GM23338 (cell line): ENCODE results near the gene MOCOS. TPM values are rescaled to one million over a fixed set of nuclear protein-coding genes. Genes with fewer than 3 reads are reported as not detected.

Experiments used
- ATAC-seq: fragments of 200-7000 bp; cut with Tn5 transposase; 3 replicates; pipeline ENCODE4 v1.9.1; 2020
- DNase-seq: peaks from one replicate; pipeline ENCODE4 v3.0.0-alpha.2; 2015; ENCODE audit warnings: low spot score
- H2AFZ ChIP-seq: fragments of 200-600 bp; sonication (generic); 2 replicates; pipeline ENCODE4 v1.8.0; 2016; ENCODE audit warnings: antibody characterized with exemption, mild to moderate bottlenecking, moderate library complexity
- H3F3A ChIP-seq: fragments of 200-600 bp; sonication (generic); replicated peaks from 2 replicates; pipeline ENCODE4 v1.8.0; 2017; ENCODE audit warnings: antibody characterized with exemption, mixed run types, low read depth
- H3K27ac ChIP-seq: fragments of 200-600 bp; sonication (generic); 2 replicates; pipeline ENCODE4 v1.6.1; 2016; ENCODE audit warnings: low read depth
- H3K27me3 ChIP-seq: fragments of 200-600 bp; sonication (generic); 2 replicates; pipeline ENCODE4 v1.8.0; 2016; ENCODE audit warnings: mild to moderate bottlenecking, mixed run types, moderate library complexity; ENCODE audit not compliant: insufficient read depth
- H3K36me3 ChIP-seq: fragments of 200-600 bp; sonication (generic); 2 replicates; pipeline ENCODE4 v1.8.0; 2016; ENCODE audit warnings: mild to moderate bottlenecking; ENCODE audit not compliant: insufficient read depth
- H3K4me1 ChIP-seq: fragments of 200-600 bp; sonication (generic); 2 replicates; pipeline ENCODE4 v1.8.0; 2016; ENCODE audit warnings: mild to moderate bottlenecking, moderate library complexity; ENCODE audit not compliant: insufficient read depth
- H3K4me2 ChIP-seq: fragments of 200-600 bp; sonication (generic); 2 replicates; pipeline ENCODE4 v1.7.1; 2017; ENCODE audit warnings: mixed run types
- H3K4me3 ChIP-seq: fragments of 200-600 bp; sonication (generic); 2 replicates; pipeline ENCODE4 v1.6.1; 2016; ENCODE audit warnings: mixed run types
- H3K79me2 ChIP-seq: fragments of 200-600 bp; sonication (generic); replicated peaks from 2 replicates; pipeline ENCODE4 v1.8.0; 2017; ENCODE audit warnings: mild to moderate bottlenecking; ENCODE audit not compliant: insufficient read depth
- H3K9me2 ChIP-seq: fragments of 200-600 bp; sonication (generic); 2 replicates; pipeline ENCODE4 v1.8.0; 2017; ENCODE audit not compliant: insufficient read depth
- H4K20me1 ChIP-seq: fragments of 200-600 bp; sonication (generic); replicated peaks from 2 replicates; pipeline ENCODE4 v1.8.0; 2017; ENCODE audit warnings: mild to moderate bottlenecking; ENCODE audit not compliant: insufficient read depth
- H3K27ac Mint-ChIP-seq: 2 replicates; pipeline ENCODE4 v1.8.0; 2020; ENCODE audit warnings: inconsistent platforms, mild to moderate bottlenecking, moderate library complexity, mixed read lengths
- H3K27me3 Mint-ChIP-seq: 3 replicates; pipeline ENCODE4 v1.8.0; 2022; ENCODE audit warnings: low read depth, mild to moderate bottlenecking, moderate library complexity, mixed read lengths, inconsistent platforms; ENCODE audit not compliant: insufficient read depth, poor library complexity
- H3K36me3 Mint-ChIP-seq: 3 replicates; pipeline ENCODE4 v1.8.0; 2021; ENCODE audit warnings: low read depth, mild to moderate bottlenecking, inconsistent platforms, moderate library complexity, mixed read lengths
- H3K4me1 Mint-ChIP-seq: 3 replicates; pipeline ENCODE4 v1.8.0; 2020; ENCODE audit warnings: mild to moderate bottlenecking, inconsistent platforms, mixed read lengths
- H3K4me3 Mint-ChIP-seq: 3 replicates; pipeline ENCODE4 v1.8.0; 2021; ENCODE audit warnings: moderate library complexity, mild to moderate bottlenecking, inconsistent platforms, mixed read lengths
- H3K9me3 Mint-ChIP-seq: 3 replicates; pipeline ENCODE4 v1.8.0; 2020; ENCODE audit warnings: moderate library complexity, mild to moderate bottlenecking, inconsistent platforms, mixed read lengths
- EZH2 ChIP-seq: fragments of 200-600 bp; sonication (generic); IDR thresholded peaks from one replicate; pipeline ENCODE4 v1.8.0; 2017; ENCODE audit warnings: antibody characterized with exemption, mild to moderate bottlenecking, low read depth; ENCODE audit not compliant: unreplicated experiment
- EZH2phosphoT487 ChIP-seq: fragments of 200-600 bp; sonication (generic); IDR thresholded peaks from one replicate; pipeline ENCODE4 v1.8.1; 2018; ENCODE audit warnings: antibody characterized with exemption; ENCODE audit not compliant: unreplicated experiment
- JUNB ChIP-seq: IDR thresholded peaks from one replicate; pipeline ENCODE4 v1.6.1; 2016; ENCODE audit warnings: antibody characterized with exemption; ENCODE audit not compliant: unreplicated experiment
- NANOG ChIP-seq: IDR thresholded peaks from 2 replicates; pipeline ENCODE4 v1.6.1; 2016; ENCODE audit warnings: antibody characterized with exemption, borderline replicate concordance
- STAT1 ChIP-seq: IDR thresholded peaks from one replicate; pipeline ENCODE4 v1.6.1; 2016; ENCODE audit warnings: antibody characterized with exemption; ENCODE audit not compliant: unreplicated experiment
- ZNF331 ChIP-seq: fragments of 250-450 bp; sonication (Bioruptor Pico); IDR thresholded peaks from 2 replicates; pipeline ENCODE4 v1.5.0; 2020; ENCODE audit warnings: low read depth, mild to moderate bottlenecking, moderate library complexity
- polyA plus RNA-seq: library from polyadenylated mRNA; unstranded; fragments of >200 nt; fragmentation: Nextera tagmentation; extraction: Ambion mirVana; gene quantifications from 2 replicates; pipeline ENCODE4 v1.2.1, GENCODE V29; 2016
- total RNA-seq: library from RNA; depleted of rRNA; stranded (reverse); fragments of >200 nt; shearing (Covaris generic); gene quantifications from 2 replicates; pipeline ENCODE4 v1.2.3, GENCODE V29; 2014
- TF ChIP-seq, protein P1 (sequence below): IDR thresholded peaks from one replicate; pipeline ENCODE4 v1.6.1; 2018; ENCODE audit warnings: antibody characterized with exemption; ENCODE audit not compliant: unreplicated experiment
- TF ChIP-seq, protein P2 (sequence below): fragments of 250-450 bp; sonication (Bioruptor Pico); IDR thresholded peaks from 2 replicates; pipeline ENCODE4 v1.5.0; 2020; ENCODE audit warnings: mild to moderate bottlenecking, moderate library complexity
- TF ChIP-seq, protein P3 (sequence below): IDR thresholded peaks from 2 replicates; pipeline ENCODE4 v1.6.1; 2016; ENCODE audit warnings: antibody characterized with exemption
- TF ChIP-seq, protein P4 (sequence below), 2 experiments: fragments of 200-600 bp in 1 of 2; sonication (generic) in 1 of 2; conservative IDR thresholded peaks; 2 replicates each; pipeline versions ENCODE4 v1.5.1 to v1.6.1; 2016 to 2017; ENCODE audit warnings: antibody characterized with exemption in 2 of 2, low read depth in 2 of 2, mild to moderate bottlenecking in 2 of 2, moderate library complexity in 1 of 2

MOCOS gene
- total and polyA plus RNA-seq, 2 experiments from 2014 or later = 3.9 to 7.2 TPM

GRCh38 chr18:36275561-36275960 is 88.3 kb downstream of the MOCOS start:
- no peak overlapping the region for H2AFZ ChIP-seq
- TF ChIP-seq NANOG = no peak
- TF ChIP-seq, protein P1, sequence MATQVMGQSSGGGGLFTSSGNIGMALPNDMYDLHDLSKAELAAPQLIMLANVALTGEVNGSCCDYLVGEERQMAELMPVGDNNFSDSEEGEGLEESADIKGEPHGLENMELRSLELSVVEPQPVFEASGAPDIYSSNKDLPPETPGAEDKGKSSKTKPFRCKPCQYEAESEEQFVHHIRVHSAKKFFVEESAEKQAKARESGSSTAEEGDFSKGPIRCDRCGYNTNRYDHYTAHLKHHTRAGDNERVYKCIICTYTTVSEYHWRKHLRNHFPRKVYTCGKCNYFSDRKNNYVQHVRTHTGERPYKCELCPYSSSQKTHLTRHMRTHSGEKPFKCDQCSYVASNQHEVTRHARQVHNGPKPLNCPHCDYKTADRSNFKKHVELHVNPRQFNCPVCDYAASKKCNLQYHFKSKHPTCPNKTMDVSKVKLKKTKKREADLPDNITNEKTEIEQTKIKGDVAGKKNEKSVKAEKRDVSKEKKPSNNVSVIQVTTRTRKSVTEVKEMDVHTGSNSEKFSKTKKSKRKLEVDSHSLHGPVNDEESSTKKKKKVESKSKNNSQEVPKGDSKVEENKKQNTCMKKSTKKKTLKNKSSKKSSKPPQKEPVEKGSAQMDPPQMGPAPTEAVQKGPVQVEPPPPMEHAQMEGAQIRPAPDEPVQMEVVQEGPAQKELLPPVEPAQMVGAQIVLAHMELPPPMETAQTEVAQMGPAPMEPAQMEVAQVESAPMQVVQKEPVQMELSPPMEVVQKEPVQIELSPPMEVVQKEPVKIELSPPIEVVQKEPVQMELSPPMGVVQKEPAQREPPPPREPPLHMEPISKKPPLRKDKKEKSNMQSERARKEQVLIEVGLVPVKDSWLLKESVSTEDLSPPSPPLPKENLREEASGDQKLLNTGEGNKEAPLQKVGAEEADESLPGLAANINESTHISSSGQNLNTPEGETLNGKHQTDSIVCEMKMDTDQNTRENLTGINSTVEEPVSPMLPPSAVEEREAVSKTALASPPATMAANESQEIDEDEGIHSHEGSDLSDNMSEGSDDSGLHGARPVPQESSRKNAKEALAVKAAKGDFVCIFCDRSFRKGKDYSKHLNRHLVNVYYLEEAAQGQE = peak; percentile 48
- H3K36me3 Mint-ChIP-seq = peaks cover 7% of the 10 kb centered on the region; the same call in 1 of the 3 replicates
- H3K27ac Mint-ChIP-seq = no peak overlapping the region
- H3K4me3 Mint-ChIP-seq = no peak overlapping the region
- DNase-seq (no peak), ATAC-seq (no peak)
- H3K4me3 ChIP-seq = no peak overlapping the region
- no peaks in the 10 kb centered on the region for H3K4me1 ChIP-seq
- H3F3A ChIP-seq = no peaks in the 10 kb centered on the region
- H3K9me2 ChIP-seq = no peaks in the 10 kb centered on the region
- H3K27me3 Mint-ChIP-seq = peaks cover 2% of the 10 kb centered on the region
- no peaks in the 10 kb centered on the region for H4K20me1 ChIP-seq
- no peaks in the 10 kb centered on the region for H3K79me2 ChIP-seq
- H3K4me2 ChIP-seq = no peak overlapping the region
- no peaks in the 10 kb centered on the region for H3K27me3 ChIP-seq
- H3K36me3 ChIP-seq = no peaks in the 10 kb centered on the region
- peaks cover 13% of the 10 kb centered on the region; the same call in 2 of the 3 replicates for H3K9me3 Mint-ChIP-seq
- no peak overlapping the region for H3K27ac ChIP-seq
- no peaks in the 10 kb centered on the region for H3K4me1 Mint-ChIP-seq

- no peaks in the 10 kb centered on the region for H3K4me1 Mint-ChIP-seq
- Histone ChIP-seq H3K27me3 (no peaks in the 10 kb centered on the region), H3K79me2 (no peaks in the 10 kb centered on the region), H4K20me1 (no peaks in the 10 kb centered on the region), H3K27ac (no peak overlapping the region), H3K4me2 (no peak overlapping the region), H3F3A (no peaks in the 10 kb centered on the region), H3K4me1 (no peaks in the 10 kb centered on the region), H2AFZ (no peak overlapping the region), H3K9me2 (no peaks in the 10 kb centered on the region), H3K36me3 (no peaks in the 10 kb centered on the region), H3K4me3 (no peak overlapping the region)
- DNase-seq = no peak
- peaks cover 4% of the 10 kb centered on the region; the same call in 2 of the 3 replicates for H3K9me3 Mint-ChIP-seq
- H3K4me3 Mint-ChIP-seq = no peak overlapping the region
- no peak overlapping the region for H3K27ac Mint-ChIP-seq
- no peak for ATAC-seq
- H3K36me3 Mint-ChIP-seq = no peaks in the 10 kb centered on the region
- H3K27me3 Mint-ChIP-seq = peaks cover 2% of the 10 kb centered on the region
- TF ChIP-seq STAT1 (no peak), EZH2 (no peak), JUNB (no peak), EZH2phosphoT487 (no peak), ZNF331 (no peak)
- TF ChIP-seq, protein P2, sequence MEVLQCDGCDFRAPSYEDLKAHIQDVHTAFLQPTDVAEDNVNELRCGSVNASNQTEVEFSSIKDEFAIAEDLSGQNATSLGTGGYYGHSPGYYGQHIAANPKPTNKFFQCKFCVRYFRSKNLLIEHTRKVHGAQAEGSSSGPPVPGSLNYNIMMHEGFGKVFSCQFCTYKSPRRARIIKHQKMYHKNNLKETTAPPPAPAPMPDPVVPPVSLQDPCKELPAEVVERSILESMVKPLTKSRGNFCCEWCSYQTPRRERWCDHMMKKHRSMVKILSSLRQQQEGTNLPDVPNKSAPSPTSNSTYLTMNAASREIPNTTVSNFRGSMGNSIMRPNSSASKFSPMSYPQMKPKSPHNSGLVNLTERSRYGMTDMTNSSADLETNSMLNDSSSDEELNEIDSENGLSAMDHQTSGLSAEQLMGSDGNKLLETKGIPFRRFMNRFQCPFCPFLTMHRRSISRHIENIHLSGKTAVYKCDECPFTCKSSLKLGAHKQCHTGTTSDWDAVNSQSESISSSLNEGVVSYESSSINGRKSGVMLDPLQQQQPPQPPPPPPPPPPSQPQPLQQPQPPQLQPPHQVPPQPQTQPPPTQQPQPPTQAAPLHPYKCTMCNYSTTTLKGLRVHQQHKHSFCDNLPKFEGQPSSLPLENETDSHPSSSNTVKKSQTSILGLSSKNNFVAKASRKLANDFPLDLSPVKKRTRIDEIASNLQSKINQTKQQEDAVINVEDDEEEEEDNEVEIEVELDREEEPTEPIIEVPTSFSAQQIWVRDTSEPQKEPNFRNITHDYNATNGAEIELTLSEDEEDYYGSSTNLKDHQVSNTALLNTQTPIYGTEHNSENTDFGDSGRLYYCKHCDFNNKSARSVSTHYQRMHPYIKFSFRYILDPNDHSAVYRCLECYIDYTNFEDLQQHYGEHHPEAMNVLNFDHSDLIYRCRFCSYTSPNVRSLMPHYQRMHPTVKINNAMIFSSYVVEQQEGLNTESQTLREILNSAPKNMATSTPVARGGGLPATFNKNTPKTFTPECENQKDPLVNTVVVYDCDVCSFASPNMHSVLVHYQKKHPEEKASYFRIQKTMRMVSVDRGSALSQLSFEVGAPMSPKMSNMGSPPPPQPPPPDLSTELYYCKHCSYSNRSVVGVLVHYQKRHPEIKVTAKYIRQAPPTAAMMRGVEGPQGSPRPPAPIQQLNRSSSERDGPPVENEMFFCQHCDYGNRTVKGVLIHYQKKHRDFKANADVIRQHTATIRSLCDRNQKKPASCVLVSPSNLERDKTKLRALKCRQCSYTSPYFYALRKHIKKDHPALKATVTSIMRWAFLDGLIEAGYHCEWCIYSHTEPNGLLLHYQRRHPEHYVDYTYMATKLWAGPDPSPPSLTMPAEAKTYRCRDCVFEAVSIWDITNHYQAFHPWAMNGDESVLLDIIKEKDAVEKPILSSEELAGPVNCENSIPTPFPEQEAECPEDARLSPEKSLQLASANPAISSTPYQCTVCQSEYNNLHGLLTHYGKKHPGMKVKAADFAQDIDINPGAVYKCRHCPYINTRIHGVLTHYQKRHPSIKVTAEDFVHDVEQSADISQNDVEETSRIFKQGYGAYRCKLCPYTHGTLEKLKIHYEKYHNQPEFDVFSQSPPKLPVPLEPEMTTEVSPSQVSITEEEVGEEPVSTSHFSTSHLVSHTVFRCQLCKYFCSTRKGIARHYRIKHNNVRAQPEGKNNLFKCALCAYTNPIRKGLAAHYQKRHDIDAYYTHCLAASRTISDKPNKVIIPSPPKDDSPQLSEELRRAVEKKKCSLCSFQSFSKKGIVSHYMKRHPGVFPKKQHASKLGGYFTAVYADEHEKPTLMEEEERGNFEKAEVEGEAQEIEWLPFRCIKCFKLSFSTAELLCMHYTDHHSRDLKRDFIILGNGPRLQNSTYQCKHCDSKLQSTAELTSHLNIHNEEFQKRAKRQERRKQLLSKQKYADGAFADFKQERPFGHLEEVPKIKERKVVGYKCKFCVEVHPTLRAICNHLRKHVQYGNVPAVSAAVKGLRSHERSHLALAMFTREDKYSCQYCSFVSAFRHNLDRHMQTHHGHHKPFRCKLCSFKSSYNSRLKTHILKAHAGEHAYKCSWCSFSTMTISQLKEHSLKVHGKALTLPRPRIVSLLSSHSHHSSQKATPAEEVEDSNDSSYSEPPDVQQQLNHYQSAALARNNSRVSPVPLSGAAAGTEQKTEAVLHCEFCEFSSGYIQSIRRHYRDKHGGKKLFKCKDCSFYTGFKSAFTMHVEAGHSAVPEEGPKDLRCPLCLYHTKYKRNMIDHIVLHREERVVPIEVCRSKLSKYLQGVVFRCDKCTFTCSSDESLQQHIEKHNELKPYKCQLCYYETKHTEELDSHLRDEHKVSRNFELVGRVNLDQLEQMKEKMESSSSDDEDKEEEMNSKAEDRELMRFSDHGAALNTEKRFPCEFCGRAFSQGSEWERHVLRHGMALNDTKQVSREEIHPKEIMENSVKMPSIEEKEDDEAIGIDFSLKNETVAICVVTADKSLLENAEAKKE (CRISPR knock-in tag) = no peak
- TF ChIP-seq, protein P3, sequence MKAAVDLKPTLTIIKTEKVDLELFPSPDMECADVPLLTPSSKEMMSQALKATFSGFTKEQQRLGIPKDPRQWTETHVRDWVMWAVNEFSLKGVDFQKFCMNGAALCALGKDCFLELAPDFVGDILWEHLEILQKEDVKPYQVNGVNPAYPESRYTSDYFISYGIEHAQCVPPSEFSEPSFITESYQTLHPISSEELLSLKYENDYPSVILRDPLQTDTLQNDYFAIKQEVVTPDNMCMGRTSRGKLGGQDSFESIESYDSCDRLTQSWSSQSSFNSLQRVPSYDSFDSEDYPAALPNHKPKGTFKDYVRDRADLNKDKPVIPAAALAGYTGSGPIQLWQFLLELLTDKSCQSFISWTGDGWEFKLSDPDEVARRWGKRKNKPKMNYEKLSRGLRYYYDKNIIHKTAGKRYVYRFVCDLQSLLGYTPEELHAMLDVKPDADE = no peak
- TF ChIP-seq, protein P4, sequence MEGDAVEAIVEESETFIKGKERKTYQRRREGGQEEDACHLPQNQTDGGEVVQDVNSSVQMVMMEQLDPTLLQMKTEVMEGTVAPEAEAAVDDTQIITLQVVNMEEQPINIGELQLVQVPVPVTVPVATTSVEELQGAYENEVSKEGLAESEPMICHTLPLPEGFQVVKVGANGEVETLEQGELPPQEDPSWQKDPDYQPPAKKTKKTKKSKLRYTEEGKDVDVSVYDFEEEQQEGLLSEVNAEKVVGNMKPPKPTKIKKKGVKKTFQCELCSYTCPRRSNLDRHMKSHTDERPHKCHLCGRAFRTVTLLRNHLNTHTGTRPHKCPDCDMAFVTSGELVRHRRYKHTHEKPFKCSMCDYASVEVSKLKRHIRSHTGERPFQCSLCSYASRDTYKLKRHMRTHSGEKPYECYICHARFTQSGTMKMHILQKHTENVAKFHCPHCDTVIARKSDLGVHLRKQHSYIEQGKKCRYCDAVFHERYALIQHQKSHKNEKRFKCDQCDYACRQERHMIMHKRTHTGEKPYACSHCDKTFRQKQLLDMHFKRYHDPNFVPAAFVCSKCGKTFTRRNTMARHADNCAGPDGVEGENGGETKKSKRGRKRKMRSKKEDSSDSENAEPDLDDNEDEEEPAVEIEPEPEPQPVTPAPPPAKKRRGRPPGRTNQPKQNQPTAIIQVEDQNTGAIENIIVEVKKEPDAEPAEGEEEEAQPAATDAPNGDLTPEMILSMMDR (conservative IDR thresholded peaks at IDR 0.05; ENCODE audit: low read depth in 2 of 2) = no peak
Observed at GRCh38 chr18:36279001-36279400, 91.7 kb downstream of the MOCOS start.
